Measurements from ENCODE around the gene MON1A.

Gene MON1A

GRCh38 chr3:49927798-49928197 lies 1.8 kb downstream of the MON1A start:
- Histone ChIP-seq H2BK5ac (ENCODE audit: low read depth, low read length, poor library complexity) (no peak overlapping the region), H3K23ac (ENCODE audit: low read length) (no peak overlapping the region), H4K8ac (ENCODE audit: low read depth, low read length) (no peak overlapping the region), H2AFZ (ENCODE audit: insufficient read depth, low read length, poor library complexity) (no peak overlapping the region), H4K91ac (ENCODE audit: low read depth, low read length) (peak overlapping the region; percentile 23), H2BK12ac (ENCODE audit: low read length) (no peak overlapping the region), H3K79me1 (ENCODE audit: low read length) (peaks cover 5% of the 10 kb centered on the region), H3K27ac (ENCODE audit: low read depth, low read length) (peak overlapping the region; percentile 43), H2BK120ac (ENCODE audit: insufficient read depth, low read length, poor library complexity) (peak overlapping the region; percentile 18), H3K4me3 (ENCODE audit: low read depth, low read length) (no peak overlapping the region), H2AK5ac (ENCODE audit: low read length) (no peak overlapping the region), H4K12ac (ENCODE audit: low read depth, low read length) (no peak overlapping the region), H3K9ac (ENCODE audit: low read length) (no peak overlapping the region), H3K79me2 (ENCODE audit: control insufficient read depth, insufficient read depth, low read length, poor library complexity) (peaks cover 2% of the 10 kb centered on the region), H3K27me3 (ENCODE audit: insufficient read depth, low read length) (no peaks in the 10 kb centered on the region), H3K4me1 (ENCODE audit: control insufficient read depth in 1 of 2, insufficient read depth in 2 of 2, low read length in 2 of 2) (peaks cover 12 to 14% of the 10 kb centered on the region in 2 experiments), H3K4me2 (ENCODE audit: low read length) (no peak overlapping the region), H3K18ac (ENCODE audit: low read length) (peak overlapping the region; percentile 59), H3K36me3 (ENCODE audit: control insufficient read depth in 1 of 2, insufficient read depth in 2 of 2, low read length in 2 of 2) (no peaks in the 10 kb centered on the region), H3K14ac (ENCODE audit: low read length) (peak overlapping the region; percentile 15), H3K4ac (ENCODE audit: low read depth, low read length) (no peak overlapping the region), H3K9me3 (ENCODE audit: insufficient read depth, low read depth, low read length) (no peaks in the 10 kb centered on the region)
- DNase-seq = no peak
- WGBS (ENCODE audit: extremely low coverage, insufficient coverage, insufficient read length) = no CpG with 5 or more reads among the region's 5 CpGs

- H3K9ac ChIP-seq (ENCODE audit: low read length) = no peak overlapping the region
- H4K12ac ChIP-seq (ENCODE audit: low read depth, low read length) = no peak overlapping the region
- no peaks in the 10 kb centered on the region for H3K27me3 ChIP-seq (ENCODE audit: insufficient read depth, low read length)
- no CpG with 5 or more reads among the region's 4 CpGs for WGBS (ENCODE audit: extremely low coverage, insufficient coverage, insufficient read length)
- H3K18ac ChIP-seq (ENCODE audit: low read length) = no peak overlapping the region
- H2AK5ac ChIP-seq (ENCODE audit: low read length) = no peak overlapping the region
- H3K9me3 ChIP-seq (ENCODE audit: insufficient read depth, low read depth, low read length) = no peaks in the 10 kb centered on the region
- H2BK12ac ChIP-seq (ENCODE audit: low read length) = no peak overlapping the region
- no peak overlapping the region for H2BK120ac ChIP-seq (ENCODE audit: insufficient read depth, low read length, poor library complexity)
- no peak overlapping the region for H3K4ac ChIP-seq (ENCODE audit: low read depth, low read length)
- H3K36me3 ChIP-seq (ENCODE audit: control insufficient read depth in 1 of 2, insufficient read depth in 2 of 2, low read length in 2 of 2) = no peaks in the 10 kb centered on the region
- H3K4me2 ChIP-seq (ENCODE audit: low read length) = no peak overlapping the region
- H3K23ac ChIP-seq (ENCODE audit: low read length) = no peak overlapping the region
- no peak overlapping the region for H2BK5ac ChIP-seq (ENCODE audit: low read depth, low read length, poor library complexity)
- H3K79me1 ChIP-seq (ENCODE audit: low read length) = peaks cover 5% of the 10 kb centered on the region
- no peak for DNase-seq
- H4K8ac ChIP-seq (ENCODE audit: low read depth, low read length) = no peak overlapping the region
- H3K27ac ChIP-seq (ENCODE audit: low read depth, low read length) = no peak overlapping the region
- H3K14ac ChIP-seq (ENCODE audit: low read length) = no peak overlapping the region
- peaks cover 12 to 14% of the 10 kb centered on the region in 2 experiments for H3K4me1 ChIP-seq (ENCODE audit: control insufficient read depth in 1 of 2, insufficient read depth in 2 of 2, low read length in 2 of 2)
- H3K4me3 ChIP-seq (ENCODE audit: low read depth, low read length) = no peak overlapping the region
- no peak overlapping the region for H2AFZ ChIP-seq (ENCODE audit: insufficient read depth, low read length, poor library complexity)
- H3K79me2 ChIP-seq (ENCODE audit: control insufficient read depth, insufficient read depth, low read length, poor library complexity) = peaks cover 2% of the 10 kb centered on the region
- H4K91ac ChIP-seq (ENCODE audit: low read depth, low read length) = no peak overlapping the region
Measured at GRCh38 chr3:49926117-49926728, 3.4 kb downstream of the MON1A start.

GRCh38 chr3:49925485-49925884 lies 4.1 kb downstream of the MON1A start:
- no peak overlapping the region for H3K23ac ChIP-seq (ENCODE audit: low read length)
- H3K27me3 ChIP-seq (ENCODE audit: insufficient read depth, low read length) = no peaks in the 10 kb centered on the region
- no peak overlapping the region for H3K27ac ChIP-seq (ENCODE audit: low read depth, low read length)
- H3K9me3 ChIP-seq (ENCODE audit: insufficient read depth, low read depth, low read length) = no peaks in the 10 kb centered on the region
- no peak overlapping the region for H3K14ac ChIP-seq (ENCODE audit: low read length)
- WGBS (ENCODE audit: extremely low coverage, insufficient coverage, insufficient read length) = no CpG with 5 or more reads among the region's 2 CpGs
- H3K9ac ChIP-seq (ENCODE audit: low read length) = no peak overlapping the region
- H3K79me2 ChIP-seq (ENCODE audit: control insufficient read depth, insufficient read depth, low read length, poor library complexity) = peaks cover 2% of the 10 kb centered on the region
- no peak for DNase-seq
- no peak overlapping the region for H3K4me3 ChIP-seq (ENCODE audit: low read depth, low read length)
- H3K4me2 ChIP-seq (ENCODE audit: low read length) = no peak overlapping the region
- no peak overlapping the region for H2BK12ac ChIP-seq (ENCODE audit: low read length)
- peaks cover 5% of the 10 kb centered on the region for H3K79me1 ChIP-seq (ENCODE audit: low read length)
- peaks cover 12 to 14% of the 10 kb centered on the region in 2 experiments for H3K4me1 ChIP-seq (ENCODE audit: control insufficient read depth in 1 of 2, insufficient read depth in 2 of 2, low read length in 2 of 2)
- H4K12ac ChIP-seq (ENCODE audit: low read depth, low read length) = no peak overlapping the region
- H3K4ac ChIP-seq (ENCODE audit: low read depth, low read length) = no peak overlapping the region
- H2BK120ac ChIP-seq (ENCODE audit: insufficient read depth, low read length, poor library complexity) = no peak overlapping the region
- H4K91ac ChIP-seq (ENCODE audit: low read depth, low read length) = no peak overlapping the region
- no peak overlapping the region for H3K18ac ChIP-seq (ENCODE audit: low read length)
- H2AK5ac ChIP-seq (ENCODE audit: low read length) = no peak overlapping the region
- H3K36me3 ChIP-seq (ENCODE audit: control insufficient read depth in 1 of 2, insufficient read depth in 2 of 2, low read length in 2 of 2) = no peaks in the 10 kb centered on the region
- H4K8ac ChIP-seq (ENCODE audit: low read depth, low read length) = no peak overlapping the region
- no peak overlapping the region for H2BK5ac ChIP-seq (ENCODE audit: low read depth, low read length, poor library complexity)
- no peak overlapping the region for H2AFZ ChIP-seq (ENCODE audit: insufficient read depth, low read length, poor library complexity)

- H4K8ac ChIP-seq (ENCODE audit: low read depth, low read length) = no peak overlapping the region
Measured at GRCh38 chr3:49924683-49925082, 4.9 kb downstream of the MON1A start.

More at GRCh38 chr3:49924683-49925082, 4.9 kb downstream of the MON1A start:
- Histone ChIP-seq H3K4ac (ENCODE audit: low read depth, low read length) (no peak overlapping the region), H3K14ac (ENCODE audit: low read length) (no peak overlapping the region), H4K91ac (ENCODE audit: low read depth, low read length) (no peak overlapping the region), H4K12ac (ENCODE audit: low read depth, low read length) (no peak overlapping the region), H3K4me2 (ENCODE audit: low read length) (no peak overlapping the region), H2AK5ac (ENCODE audit: low read length) (no peak overlapping the region), H2AFZ (ENCODE audit: insufficient read depth, low read length, poor library complexity) (no peak overlapping the region), H3K27ac (ENCODE audit: low read depth, low read length) (no peak overlapping the region), H3K4me1 (ENCODE audit: control insufficient read depth in 1 of 2, insufficient read depth in 2 of 2, low read length in 2 of 2) (peaks cover 10% of the 10 kb centered on the region in 2 experiments), H3K36me3 (ENCODE audit: control insufficient read depth in 1 of 2, insufficient read depth in 2 of 2, low read length in 2 of 2) (no peaks in the 10 kb centered on the region), H3K9me3 (ENCODE audit: insufficient read depth, low read depth, low read length) (no peaks in the 10 kb centered on the region), H3K9ac (ENCODE audit: low read length) (no peak overlapping the region), H2BK5ac (ENCODE audit: low read depth, low read length, poor library complexity) (no peak overlapping the region), H2BK12ac (ENCODE audit: low read length) (no peak overlapping the region), H3K27me3 (ENCODE audit: insufficient read depth, low read length) (no peaks in the 10 kb centered on the region), H3K18ac (ENCODE audit: low read length) (no peak overlapping the region), H3K79me1 (ENCODE audit: low read length) (peaks cover 2% of the 10 kb centered on the region), H3K23ac (ENCODE audit: low read length) (no peak overlapping the region), H2BK120ac (ENCODE audit: insufficient read depth, low read length, poor library complexity) (no peak overlapping the region), H3K4me3 (ENCODE audit: low read depth, low read length) (no peak overlapping the region), H3K79me2 (ENCODE audit: control insufficient read depth, insufficient read depth, low read length, poor library complexity) (no peaks in the 10 kb centered on the region)
- no peak for DNase-seq
- no CpG with 5 or more reads among the region's 2 CpGs for WGBS (ENCODE audit: extremely low coverage, insufficient coverage, insufficient read length)
